ENCODE data around the gene GPATCH3.
"Not testable (repeated sequence)": the region's sequence is repeated elsewhere in the genome, so short reads cannot be mapped to it uniquely, and the experiment has no call there.

GPATCH3 gene

GRCh38 chr1:26911399-26912146 is 11.3 kb upstream of the GPATCH3 start:
- DNase-seq = no peak

GRCh38 chr1:26910343-26911160 is 10.3 kb upstream of the GPATCH3 start:
- no peak for DNase-seq

- DNase-seq = no peak
Measured at GRCh38 chr1:26909951-26910342, 9.7 kb upstream of the GPATCH3 start.

- no peak for DNase-seq
Measured at GRCh38 chr1:26907071-26907917, 7.0 kb upstream of the GPATCH3 start.

GRCh38 chr1:26900815-26901511 is 696 bp upstream of the GPATCH3 start:
- no peak for DNase-seq

- no peak for DNase-seq
Measured at GRCh38 chr1:26897351-26897750, 2.9 kb downstream of the GPATCH3 start.

GRCh38 chr1:26894263-26894662 is 6.0 kb downstream of the GPATCH3 start:
- no peak for DNase-seq

GRCh38 chr1:26890467-26890796 is 9.8 kb downstream of the GPATCH3 start:
- no peak for DNase-seq

- DNase-seq = peak; percentile 64
Measured at GRCh38 chr1:26889551-26890466, 10.5 kb downstream of the GPATCH3 start, which contains the start of gene GPN2. Gene GPN2, minus strand, starts transcription at chr1:26890283. Its CDS starts 187 bp downstream, at chr1:26890096.

GRCh38 chr1:26888231-26888630 is 12.0 kb downstream of the GPATCH3 start:
- no peak for DNase-seq

- no peak for DNase-seq
Measured at GRCh38 chr1:26887125-26887524, 13.1 kb downstream of the GPATCH3 start.

- DNase-seq = no peak
Measured at GRCh38 chr1:26882696-26883463, 17.4 kb downstream of the GPATCH3 start.

- DNase-seq = not testable (repeated sequence)
Measured at GRCh38 chr1:26881611-26882010, 18.7 kb downstream of the GPATCH3 start.

GRCh38 chr1:26879793-26880192 is 20.5 kb downstream of the GPATCH3 start:
- no peak for DNase-seq

- DNase-seq = no peak
Measured at GRCh38 chr1:26877326-26877725, 22.9 kb downstream of the GPATCH3 start.

GRCh38 chr1:26874896-26875295 is 25.4 kb downstream of the GPATCH3 start:
- no peak for DNase-seq

- not testable (repeated sequence) for DNase-seq
Measured at GRCh38 chr1:26873097-26873496, 27.2 kb downstream of the GPATCH3 start.

- DNase-seq = peak; percentile 90
Measured at GRCh38 chr1:26864610-26865480, 35.4 kb downstream of the GPATCH3 start.

GRCh38 chr1:26863685-26864077 is 36.6 kb downstream of the GPATCH3 start:
- no peak for DNase-seq
